ENCODE data around the gene PUS7L.

Gene PUS7L

GRCh38 chr12:43750814-43751213 is 7.8 kb downstream of the PUS7L start:
- Histone ChIP-seq H3K9me3 (ENCODE audit: insufficient read depth, low read depth, low read length) (peaks cover 6% of the 10 kb centered on the region; the same call in 1 of the 2 replicates), H3K9ac (ENCODE audit: low read depth, low read length, poor library complexity, severe bottlenecking) (no peak overlapping the region), H3K4me1 (ENCODE audit: insufficient read depth, low read length, poor library complexity, severe bottlenecking) (peaks cover 25% of the 10 kb centered on the region), H3F3A (ENCODE audit: low read depth) (peaks cover 3% of the 10 kb centered on the region; the same call in 1 of the 2 replicates), H3K79me2 (ENCODE audit: insufficient read depth, low read length) (no peaks in the 10 kb centered on the region), H4K20me1 (ENCODE audit: insufficient read depth, low read length, poor library complexity, severe bottlenecking) (no peaks in the 10 kb centered on the region), H3K36me3 (ENCODE audit: insufficient read depth, low read length) (no peaks in the 10 kb centered on the region), H3K4me3 (ENCODE audit: low read length, poor library complexity, severe bottlenecking) (no peak overlapping the region), H3K9me2 (replicated peaks; ENCODE audit: low read depth, low read length) (no peaks in the 10 kb centered on the region), H3K4me2 (ENCODE audit: low read depth, low read length, poor library complexity, severe bottlenecking) (no peak overlapping the region), H3K27me3 (ENCODE audit: insufficient read depth, low read length, poor library complexity, severe bottlenecking) (no peaks in the 10 kb centered on the region), H2AFZ (ENCODE audit: low read length) (no peak overlapping the region)
- TF ChIP-seq EZH2phosphoT487 (IDR thresholded peaks at IDR 0.05; ENCODE audit: borderline replicate concordance), result no peak
- no peak for TF ChIP-seq CTCF (conservative IDR thresholded peaks at IDR 0.05; ENCODE audit: low read length)

- H3K36me3 ChIP-seq (ENCODE audit: insufficient read depth, low read length), result peaks cover 6% of the 10 kb centered on the region; the same call in 1 of the 2 replicates
- no peaks in the 10 kb centered on the region for H3K9me2 ChIP-seq (replicated peaks; ENCODE audit: low read depth, low read length)
- no peaks in the 10 kb centered on the region for H3K79me2 ChIP-seq (ENCODE audit: insufficient read depth, low read length)
- no peak for TF ChIP-seq CTCF (conservative IDR thresholded peaks at IDR 0.05; ENCODE audit: low read length)
- no peak for TF ChIP-seq EZH2phosphoT487 (IDR thresholded peaks at IDR 0.05; ENCODE audit: borderline replicate concordance)
- H3K4me3 ChIP-seq (ENCODE audit: low read length, poor library complexity, severe bottlenecking), result no peak overlapping the region
- no peak overlapping the region for H3K9ac ChIP-seq (ENCODE audit: low read depth, low read length, poor library complexity, severe bottlenecking)
- H3F3A ChIP-seq (ENCODE audit: low read depth), result peaks cover 3% of the 10 kb centered on the region; the same call in 1 of the 2 replicates
- peaks cover 6% of the 10 kb centered on the region; the same call in 1 of the 2 replicates for H3K9me3 ChIP-seq (ENCODE audit: insufficient read depth, low read depth, low read length)
- H3K4me2 ChIP-seq (ENCODE audit: low read depth, low read length, poor library complexity, severe bottlenecking), result no peak overlapping the region
- no peaks in the 10 kb centered on the region for H3K27me3 ChIP-seq (ENCODE audit: insufficient read depth, low read length, poor library complexity, severe bottlenecking)
- H4K20me1 ChIP-seq (ENCODE audit: insufficient read depth, low read length, poor library complexity, severe bottlenecking), result no peaks in the 10 kb centered on the region
- H2AFZ ChIP-seq (ENCODE audit: low read length), result no peak overlapping the region
- H3K4me1 ChIP-seq (ENCODE audit: insufficient read depth, low read length, poor library complexity, severe bottlenecking), result peaks cover 18% of the 10 kb centered on the region
Observed at GRCh38 chr12:43749016-43749415, 9.6 kb downstream of the PUS7L start.

GRCh38 chr12:43744826-43745225 is 13.8 kb downstream of the PUS7L start:
- H4K20me1 ChIP-seq (ENCODE audit: insufficient read depth, low read length, poor library complexity, severe bottlenecking), result no peaks in the 10 kb centered on the region
- no peaks in the 10 kb centered on the region for H3K9me3 ChIP-seq (ENCODE audit: insufficient read depth, low read depth, low read length)
- H3F3A ChIP-seq (ENCODE audit: low read depth), result no peaks in the 10 kb centered on the region
- no peaks in the 10 kb centered on the region for H3K4me1 ChIP-seq (ENCODE audit: insufficient read depth, low read length, poor library complexity, severe bottlenecking)
- H3K4me2 ChIP-seq (ENCODE audit: low read depth, low read length, poor library complexity, severe bottlenecking), result no peak overlapping the region
- peaks cover 9% of the 10 kb centered on the region; the same call in 1 of the 2 replicates for H3K36me3 ChIP-seq (ENCODE audit: insufficient read depth, low read length)
- H3K79me2 ChIP-seq (ENCODE audit: insufficient read depth, low read length), result no peaks in the 10 kb centered on the region
- H3K9me2 ChIP-seq (replicated peaks; ENCODE audit: low read depth, low read length), result no peaks in the 10 kb centered on the region
- no peak overlapping the region for H3K9ac ChIP-seq (ENCODE audit: low read depth, low read length, poor library complexity, severe bottlenecking)
- H2AFZ ChIP-seq (ENCODE audit: low read length), result no peak overlapping the region
- H3K27me3 ChIP-seq (ENCODE audit: insufficient read depth, low read length, poor library complexity, severe bottlenecking), result no peaks in the 10 kb centered on the region
- no peak for TF ChIP-seq CTCF (conservative IDR thresholded peaks at IDR 0.05; ENCODE audit: low read length)
- TF ChIP-seq EZH2phosphoT487 (IDR thresholded peaks at IDR 0.05; ENCODE audit: borderline replicate concordance), result no peak
- no peak overlapping the region for H3K4me3 ChIP-seq (ENCODE audit: low read length, poor library complexity, severe bottlenecking)
